SK-N-SH (cell line): ENCODE data around the gene KRTAP10-1. TPM values are rescaled to one million over a fixed set of nuclear protein-coding genes. Genes with fewer than 3 reads are reported as not detected.

ENCODE experiments used
- CTCF ChIA-PET: fragments of 300-600, 350-600 bp; formaldehyde crosslinking; extraction: SDS; loops from one replicate; lab custom pipeline; 2021; lab: Yijun Ruan, JAX
- POLR2A ChIA-PET: fragments of 350-600 bp; sonication (Branson Sonifier 250); formaldehyde crosslinking; extraction: SDS; loops from one replicate; lab custom pipeline; 2020; ENCODE audit warnings: antibody characterized with exemption, inconsistent platforms; lab: Yijun Ruan, JAX
- DNase-seq: peaks from one replicate; pipeline ENCODE4 v3.0.0; 2012
- H2AFZ ChIP-seq: fragments of 200-600 bp; sonication (generic); 2 replicates; pipeline ENCODE4 v1.8.1; 2016; ENCODE audit warnings: antibody characterized with exemption, mild to moderate bottlenecking, low read depth
- H3F3A ChIP-seq: fragments of 200-600 bp; sonication (generic); replicated peaks from 2 replicates; pipeline ENCODE3; 2016; ENCODE audit warnings: antibody characterized with exemption, mild to moderate bottlenecking; ENCODE audit not compliant: insufficient read depth
- H3K27ac ChIP-seq, 2 experiments: fragments of 200-500 bp in 1 of 2; fragments of 200-600 bp in 1 of 2; sonication (Bioruptor generic) in 1 of 2; sonication (generic), shearing (Covaris generic) in 1 of 2; 2 replicates each; pipeline versions ENCODE4 v1.5.1 to v1.6.1; 2014 to 2016; ENCODE audit warnings: low read depth in 2 of 2, inconsistent platforms in 1 of 2, low read length in 1 of 2, mild to moderate bottlenecking in 1 of 2, mixed read lengths in 1 of 2
- H3K27me3 ChIP-seq: fragments of 200-600 bp; sonication (generic), shearing (Covaris generic); 2 replicates; pipeline ENCODE4 v1.6.1; 2016; ENCODE audit warnings: mixed run types; ENCODE audit not compliant: insufficient read depth
- H3K36me3 ChIP-seq, 2 experiments: fragments of 200-500 bp in 1 of 2; fragments of 200-600 bp in 1 of 2; sonication (Bioruptor generic) in 1 of 2; sonication (generic) in 1 of 2; replicated peaks in 1 of 2; 2 replicates each; pipeline versions ENCODE3 to v1.5.1; 2014 to 2016; ENCODE audit warnings: low read length in 1 of 2, mild to moderate bottlenecking in 1 of 2; ENCODE audit not compliant: insufficient read depth in 2 of 2, control insufficient read depth in 1 of 2
- H3K4me1 ChIP-seq, 2 experiments: fragments of 200-500 bp in 1 of 2; fragments of 200-600 bp in 1 of 2; sonication (Bioruptor generic) in 1 of 2; sonication (generic), shearing (Covaris generic) in 1 of 2; 2 replicates each; pipeline versions ENCODE4 v1.5.1 to v1.6.1; 2014 to 2016; ENCODE audit warnings: low read depth in 1 of 2, low read length in 1 of 2, mixed run types in 1 of 2; ENCODE audit not compliant: insufficient read depth in 2 of 2, control insufficient read depth in 1 of 2
- H3K4me2 ChIP-seq: fragments of 200-600 bp; sonication (generic), shearing (Covaris generic); 2 replicates; pipeline ENCODE4 v1.6.1; 2017; ENCODE audit warnings: mixed run types
- H3K4me3 ChIP-seq, 2 experiments: fragments of 200-500 bp in 1 of 2; fragments of 200-600 bp in 1 of 2; sonication (Bioruptor generic) in 1 of 2; sonication (generic), shearing (Covaris generic) in 1 of 2; 2 replicates each; pipeline versions ENCODE4 v1.5.1 to v1.8.1; 2014 to 2016; ENCODE audit warnings: low read depth in 2 of 2, inconsistent platforms in 1 of 2, low read length in 1 of 2, mild to moderate bottlenecking in 1 of 2, mixed read lengths in 1 of 2, moderate library complexity in 1 of 2
- H3K79me2 ChIP-seq: fragments of 200-600 bp; sonication (generic); 2 replicates; pipeline ENCODE4 v1.8.1; 2017; ENCODE audit warnings: mild to moderate bottlenecking; ENCODE audit not compliant: insufficient read depth
- H3K9ac ChIP-seq: fragments of 200-600 bp; sonication (generic); 2 replicates; pipeline ENCODE4 v1.6.1; 2017; ENCODE audit warnings: mixed run types
- H3K9me2 ChIP-seq: fragments of 200-600 bp; sonication (generic); 2 replicates; pipeline ENCODE4 v1.6.1; 2017; ENCODE audit warnings: mixed run types
- H3K9me3 ChIP-seq: fragments of 200-600 bp; sonication (generic); 2 replicates; pipeline ENCODE4 v1.6.1; 2017; ENCODE audit warnings: mixed run types, mild to moderate bottlenecking, moderate library complexity
- H4K20me1 ChIP-seq: fragments of 200-600 bp; sonication (generic); 2 replicates; pipeline ENCODE4 v1.6.1; 2017; ENCODE audit warnings: mild to moderate bottlenecking, mixed run types; ENCODE audit not compliant: insufficient read depth
- ELF1 ChIP-seq: IDR thresholded peaks from 2 replicates; pipeline ENCODE4 v1.4.0; 2012
- EP300 ChIP-seq, 2 experiments: IDR thresholded peaks; 2 replicates each; pipeline versions ENCODE4 v1.4.0 to v1.6.1; 2012; ENCODE audit warnings: borderline replicate concordance in 1 of 2, low read depth in 1 of 2, low read length in 1 of 2
- EZH2phosphoT487 ChIP-seq: fragments of 200-600 bp; sonication (generic); IDR thresholded peaks from 2 replicates; pipeline ENCODE4 v1.6.1; 2017; ENCODE audit warnings: low read depth, mixed run types, mild to moderate bottlenecking, antibody characterized with exemption, moderate library complexity, borderline replicate concordance
- FOSL2 ChIP-seq: IDR thresholded peaks from 2 replicates; pipeline ENCODE4 v1.4.0; 2012; ENCODE audit warnings: low read depth, mild to moderate bottlenecking, moderate library complexity, borderline replicate concordance
- FOXJ3 ChIP-seq: sonication (generic); formaldehyde crosslinking; IDR thresholded peaks from 2 replicates; pipeline ENCODE4 v1.5.1; 2020; ENCODE audit warnings: mild to moderate bottlenecking, missing genetic modification reagents
- JUND ChIP-seq: IDR thresholded peaks from 2 replicates; pipeline ENCODE4 v1.4.0; 2012
- MEF2A ChIP-seq: IDR thresholded peaks from 2 replicates; pipeline ENCODE4 v1.4.0; 2012; ENCODE audit warnings: low read depth, borderline replicate concordance
- RAD21 ChIP-seq: IDR thresholded peaks from 2 replicates; pipeline ENCODE4 v1.6.1; 2012; ENCODE audit warnings: mild to moderate bottlenecking, low read length
- RFX5 ChIP-seq: IDR thresholded peaks from 2 replicates; pipeline ENCODE4 v1.6.1; 2012; ENCODE audit warnings: mild to moderate bottlenecking, improper control_type of control experiment, low read length
- SMC3 ChIP-seq: IDR thresholded peaks from 2 replicates; pipeline ENCODE4 v1.6.1; 2012; ENCODE audit warnings: low read depth, low read length, improper control_type of control experiment
- TAF1 ChIP-seq: IDR thresholded peaks from 2 replicates; pipeline ENCODE4 v1.6.1; 2012; ENCODE audit warnings: low read depth, mild to moderate bottlenecking, low read length, moderate library complexity, borderline replicate concordance
- WGBS: methylation state at CpG from one replicate; pipeline ENCODE4 v1.1.6; 2017; ENCODE audit warnings: low lambda C conversion rate; 5-methylcytosine and 5-hydroxymethylcytosine counted together
- polyA plus RNA-seq, 3 experiments: library from polyadenylated mRNA; depleted of rRNA; stranded (reverse); fragments of >200 nt; gene quantifications; 2 replicates each; pipeline ENCODE4 v1.2.3, GENCODE V29; 2012
- TF ChIP-seq, protein P1 (sequence below): fragments of 200-600 bp; sonication (generic); IDR thresholded peaks from 2 replicates; pipeline ENCODE4 v1.6.1; 2017; ENCODE audit warnings: antibody characterized with exemption, mild to moderate bottlenecking, moderate library complexity
- TF ChIP-seq, protein P2 (sequence below): IDR thresholded peaks from 2 replicates; pipeline ENCODE4; 2012
- TF ChIP-seq, protein P3 (sequence below): IDR thresholded peaks from 2 replicates; pipeline ENCODE4 v1.4.0; 2012; ENCODE audit warnings: low read depth, borderline replicate concordance

KRTAP10-1 gene
- polyA plus RNA-seq, 1 of the 3 experiments (the other 2 are of a cell fraction): not detected

DNA sequence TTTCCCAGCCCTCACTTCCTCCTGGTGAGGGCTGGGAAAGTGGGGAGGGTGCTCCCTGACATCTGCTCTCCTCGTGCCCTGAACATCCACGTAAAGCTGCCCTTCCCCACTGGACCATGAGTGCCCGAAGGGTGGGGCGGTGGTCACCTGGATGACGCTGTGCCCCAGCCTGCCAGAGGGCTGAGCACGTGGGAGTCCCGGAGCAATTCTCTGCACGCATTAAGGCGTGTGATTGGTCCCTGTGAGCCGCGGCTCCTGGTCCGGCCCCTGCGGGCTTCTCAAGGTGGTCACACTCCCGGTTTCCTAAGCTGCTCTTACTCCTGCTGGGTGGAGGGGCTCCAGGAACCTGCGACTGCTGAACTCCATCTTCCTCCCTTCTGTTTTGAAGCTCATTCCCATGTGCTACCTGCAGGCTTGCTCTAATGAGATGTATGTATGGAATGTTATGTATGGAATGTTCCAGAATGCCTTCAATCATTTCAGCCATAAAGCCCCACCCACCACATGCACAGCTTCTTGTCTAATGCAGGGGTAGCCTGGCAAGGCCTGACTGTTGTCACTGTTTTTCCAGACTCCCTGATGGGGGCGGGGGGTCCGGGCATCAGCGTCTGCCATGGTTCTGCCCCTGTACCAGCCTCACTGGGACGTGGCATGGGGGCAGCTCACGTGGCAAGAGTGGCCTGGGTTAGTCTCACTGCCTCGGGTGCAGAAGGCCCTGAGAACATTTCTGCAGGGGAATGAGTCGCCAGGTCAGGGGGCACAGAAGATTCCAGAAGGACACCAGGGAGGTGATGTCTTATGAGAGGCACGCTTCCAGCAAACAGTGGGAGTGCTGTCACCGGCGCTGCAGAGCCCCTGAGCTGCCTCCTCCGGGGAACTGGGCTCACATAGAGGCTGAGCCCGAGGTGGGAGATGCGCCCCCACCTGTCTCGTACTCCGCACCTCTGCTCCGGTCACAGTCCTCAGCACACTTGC lies 19.4 kb downstream of the KRTAP10-1 start:
- Histone ChIP-seq H3K9me2 (no peaks in the 10 kb centered on the region), H3K27me3 (no peaks in the 10 kb centered on the region), H3K4me3 (no peak overlapping the region), H2AFZ (no peak overlapping the region), H3K27ac (no peak overlapping the region), H3K4me2 (no peak overlapping the region), H3F3A (no peaks in the 10 kb centered on the region), H3K9ac (no peak overlapping the region), H3K36me3 (no peaks in the 10 kb centered on the region), H4K20me1 (no peaks in the 10 kb centered on the region), H3K9me3 (no peaks in the 10 kb centered on the region), H3K4me1 (peaks cover 0 to 18% of the 10 kb centered on the region in 2 experiments; a peak in 1 of 4 replicates), H3K79me2 (peaks cover 11% of the 10 kb centered on the region; the same call in 1 of the 2 replicates)
- POLR2A ChIA-PET: no interaction called here
- CTCF ChIA-PET: interaction anchor here (1.0 to 1.6 kb wide), 4 partner anchors 9 to 280 kb away, joined by 3 to 4 read pairs (median 3); no protein-coding TSS in a partner anchor
- WGBS: 85% methylated on average over 9 of the region's 31 CpGs
- no peak for DNase-seq
- TF ChIP-seq JUND: no peak
- TF ChIP-seq MEF2A: no peak
- TF ChIP-seq, protein P1, sequence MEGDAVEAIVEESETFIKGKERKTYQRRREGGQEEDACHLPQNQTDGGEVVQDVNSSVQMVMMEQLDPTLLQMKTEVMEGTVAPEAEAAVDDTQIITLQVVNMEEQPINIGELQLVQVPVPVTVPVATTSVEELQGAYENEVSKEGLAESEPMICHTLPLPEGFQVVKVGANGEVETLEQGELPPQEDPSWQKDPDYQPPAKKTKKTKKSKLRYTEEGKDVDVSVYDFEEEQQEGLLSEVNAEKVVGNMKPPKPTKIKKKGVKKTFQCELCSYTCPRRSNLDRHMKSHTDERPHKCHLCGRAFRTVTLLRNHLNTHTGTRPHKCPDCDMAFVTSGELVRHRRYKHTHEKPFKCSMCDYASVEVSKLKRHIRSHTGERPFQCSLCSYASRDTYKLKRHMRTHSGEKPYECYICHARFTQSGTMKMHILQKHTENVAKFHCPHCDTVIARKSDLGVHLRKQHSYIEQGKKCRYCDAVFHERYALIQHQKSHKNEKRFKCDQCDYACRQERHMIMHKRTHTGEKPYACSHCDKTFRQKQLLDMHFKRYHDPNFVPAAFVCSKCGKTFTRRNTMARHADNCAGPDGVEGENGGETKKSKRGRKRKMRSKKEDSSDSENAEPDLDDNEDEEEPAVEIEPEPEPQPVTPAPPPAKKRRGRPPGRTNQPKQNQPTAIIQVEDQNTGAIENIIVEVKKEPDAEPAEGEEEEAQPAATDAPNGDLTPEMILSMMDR: no peak
- TF ChIP-seq, protein P2, sequence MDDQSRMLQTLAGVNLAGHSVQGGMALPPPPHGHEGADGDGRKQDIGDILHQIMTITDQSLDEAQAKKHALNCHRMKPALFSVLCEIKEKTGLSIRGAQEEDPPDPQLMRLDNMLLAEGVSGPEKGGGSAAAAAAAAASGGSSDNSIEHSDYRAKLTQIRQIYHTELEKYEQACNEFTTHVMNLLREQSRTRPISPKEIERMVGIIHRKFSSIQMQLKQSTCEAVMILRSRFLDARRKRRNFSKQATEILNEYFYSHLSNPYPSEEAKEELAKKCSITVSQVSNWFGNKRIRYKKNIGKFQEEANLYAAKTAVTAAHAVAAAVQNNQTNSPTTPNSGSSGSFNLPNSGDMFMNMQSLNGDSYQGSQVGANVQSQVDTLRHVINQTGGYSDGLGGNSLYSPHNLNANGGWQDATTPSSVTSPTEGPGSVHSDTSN: no peak
- no peak for TF ChIP-seq FOXJ3 (CRISPR knock-in tag)
- no peak for TF ChIP-seq ELF1
- TF ChIP-seq RFX5: no peak
- no peak for TF ChIP-seq EP300 (IDR thresholded peaks at IDR 0.05; ENCODE audit: borderline replicate concordance in 1 of 2, low read depth in 1 of 2, low read length in 1 of 2)
- TF ChIP-seq, protein P3, sequence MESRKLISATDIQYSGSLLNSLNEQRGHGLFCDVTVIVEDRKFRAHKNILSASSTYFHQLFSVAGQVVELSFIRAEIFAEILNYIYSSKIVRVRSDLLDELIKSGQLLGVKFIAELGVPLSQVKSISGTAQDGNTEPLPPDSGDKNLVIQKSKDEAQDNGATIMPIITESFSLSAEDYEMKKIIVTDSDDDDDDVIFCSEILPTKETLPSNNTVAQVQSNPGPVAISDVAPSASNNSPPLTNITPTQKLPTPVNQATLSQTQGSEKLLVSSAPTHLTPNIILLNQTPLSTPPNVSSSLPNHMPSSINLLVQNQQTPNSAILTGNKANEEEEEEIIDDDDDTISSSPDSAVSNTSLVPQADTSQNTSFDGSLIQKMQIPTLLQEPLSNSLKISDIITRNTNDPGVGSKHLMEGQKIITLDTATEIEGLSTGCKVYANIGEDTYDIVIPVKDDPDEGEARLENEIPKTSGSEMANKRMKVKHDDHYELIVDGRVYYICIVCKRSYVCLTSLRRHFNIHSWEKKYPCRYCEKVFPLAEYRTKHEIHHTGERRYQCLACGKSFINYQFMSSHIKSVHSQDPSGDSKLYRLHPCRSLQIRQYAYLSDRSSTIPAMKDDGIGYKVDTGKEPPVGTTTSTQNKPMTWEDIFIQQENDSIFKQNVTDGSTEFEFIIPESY: no peak
- no peak for TF ChIP-seq EZH2phosphoT487
- TF ChIP-seq FOSL2: no peak
- TF ChIP-seq SMC3: no peak
- no peak for TF ChIP-seq RAD21
- no peak for TF ChIP-seq TAF1
